Astrocyte (in vitro differentiated cells and primary cell): ENCODE measurements around the gene IFIH1.

Source experiments
- CTCF ChIP-seq: IDR thresholded peaks from 2 replicates; pipeline ENCODE4 v1.5.1; 2011; ENCODE audit warnings: low read depth, mild to moderate bottlenecking, inconsistent platforms, low read length, moderate library complexity; ENCODE audit not compliant: insufficient read depth
- EZH2 ChIP-seq: IDR thresholded peaks from 2 replicates; pipeline ENCODE4 v1.6.1; 2012; ENCODE audit warnings: mild to moderate bottlenecking, low read length, inconsistent platforms; ENCODE audit not compliant: insufficient read depth

DNA sequence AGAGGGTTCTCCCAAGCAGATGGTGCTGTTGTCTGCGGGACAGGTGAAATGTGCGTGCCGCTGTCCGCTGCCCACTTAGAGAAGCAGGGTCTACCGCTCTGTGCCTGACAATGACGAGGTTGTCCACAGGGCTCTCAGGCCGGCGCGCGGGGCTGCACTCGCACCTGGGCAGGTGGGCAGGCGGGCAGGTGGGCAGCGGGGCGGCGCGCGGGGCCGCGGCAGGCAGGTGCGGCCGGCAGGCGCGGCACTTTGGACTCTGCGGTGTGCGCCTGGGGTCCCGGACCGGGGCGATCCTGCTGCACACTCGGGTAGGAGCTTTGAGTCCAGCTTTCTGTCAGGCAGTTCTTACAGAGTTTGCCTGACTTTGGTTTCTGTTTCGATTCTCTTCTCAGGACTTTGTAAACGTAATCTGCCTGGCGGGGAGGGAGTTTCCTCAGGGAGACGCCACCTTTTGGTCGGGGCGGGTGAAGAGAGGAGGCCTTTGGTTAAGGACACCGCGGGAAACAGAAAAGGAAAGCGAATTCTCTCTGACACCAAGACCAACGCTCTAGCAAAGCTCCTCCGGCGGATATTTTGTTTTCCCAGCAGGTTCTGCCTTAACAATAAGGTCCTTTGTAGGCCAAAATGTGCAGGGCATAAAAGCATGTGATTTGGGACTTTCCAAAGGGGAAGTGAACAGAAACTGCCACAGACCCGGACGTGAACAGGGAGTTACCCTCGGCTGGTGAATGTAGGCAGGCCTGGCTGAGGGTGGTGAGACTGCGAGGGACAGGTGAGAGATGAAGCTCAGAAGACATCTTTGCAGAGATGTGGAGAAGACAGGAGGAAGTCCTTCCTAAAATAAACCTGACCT lies at the start of gene IFIH1:
- TF ChIP-seq CTCF, result peak; percentile 41
- TF ChIP-seq EZH2, result no peak
